GM12873 (cell line): ENCODE measurements around the gene LMAN1.

Experiments used
- TF ChIP-seq, protein P1 (sequence below): IDR thresholded peaks from 2 replicates; pipeline ENCODE4 v1.5.1; 2012; ENCODE audit warnings: low read depth, mild to moderate bottlenecking, moderate library complexity, low read length, control low read depth; ENCODE audit not compliant: insufficient read depth; ENCODE audit errors: missing control alignments

Gene LMAN1

GRCh38 chr18:59387687-59388565 lies 28.9 kb upstream of the LMAN1 start:
- TF ChIP-seq, protein P1, sequence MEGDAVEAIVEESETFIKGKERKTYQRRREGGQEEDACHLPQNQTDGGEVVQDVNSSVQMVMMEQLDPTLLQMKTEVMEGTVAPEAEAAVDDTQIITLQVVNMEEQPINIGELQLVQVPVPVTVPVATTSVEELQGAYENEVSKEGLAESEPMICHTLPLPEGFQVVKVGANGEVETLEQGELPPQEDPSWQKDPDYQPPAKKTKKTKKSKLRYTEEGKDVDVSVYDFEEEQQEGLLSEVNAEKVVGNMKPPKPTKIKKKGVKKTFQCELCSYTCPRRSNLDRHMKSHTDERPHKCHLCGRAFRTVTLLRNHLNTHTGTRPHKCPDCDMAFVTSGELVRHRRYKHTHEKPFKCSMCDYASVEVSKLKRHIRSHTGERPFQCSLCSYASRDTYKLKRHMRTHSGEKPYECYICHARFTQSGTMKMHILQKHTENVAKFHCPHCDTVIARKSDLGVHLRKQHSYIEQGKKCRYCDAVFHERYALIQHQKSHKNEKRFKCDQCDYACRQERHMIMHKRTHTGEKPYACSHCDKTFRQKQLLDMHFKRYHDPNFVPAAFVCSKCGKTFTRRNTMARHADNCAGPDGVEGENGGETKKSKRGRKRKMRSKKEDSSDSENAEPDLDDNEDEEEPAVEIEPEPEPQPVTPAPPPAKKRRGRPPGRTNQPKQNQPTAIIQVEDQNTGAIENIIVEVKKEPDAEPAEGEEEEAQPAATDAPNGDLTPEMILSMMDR, result no peak

DNA sequence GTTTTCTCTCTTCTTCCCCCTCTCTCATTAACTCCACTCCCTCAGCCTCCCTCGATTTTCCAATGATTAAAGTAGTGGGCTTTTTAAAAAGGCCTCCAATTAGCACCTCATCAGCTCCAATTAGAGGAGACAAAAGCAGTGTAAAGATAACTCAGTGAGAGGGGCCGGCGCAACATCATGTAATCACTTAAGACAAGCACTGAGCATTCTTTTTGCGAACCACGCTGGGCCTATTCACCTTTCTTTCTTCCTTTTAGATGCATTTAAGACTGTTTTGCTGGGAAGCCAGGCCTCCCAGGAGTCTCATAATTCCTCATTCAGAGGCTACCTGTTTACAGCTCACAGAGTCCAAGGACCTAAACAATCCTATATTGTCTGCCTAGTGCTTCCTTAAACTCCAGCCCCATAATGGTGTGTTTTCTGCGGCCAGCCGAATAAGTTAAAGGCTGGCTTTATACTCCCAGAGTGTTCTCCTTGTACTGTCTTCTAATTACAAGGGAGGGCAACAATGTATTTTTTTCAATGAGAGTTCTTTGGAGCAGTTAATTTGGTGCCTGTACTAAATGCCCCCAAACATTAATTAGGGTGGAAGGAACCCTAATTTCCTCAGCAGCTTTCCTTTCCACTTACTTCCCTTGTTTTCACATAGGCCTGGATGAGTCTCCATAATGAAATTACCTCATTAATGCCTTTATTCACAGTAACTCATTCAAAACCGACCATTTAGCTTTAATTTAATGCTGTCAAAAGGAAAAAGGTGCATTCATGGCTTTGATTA lies 28.0 kb upstream of the LMAN1 start:
- TF ChIP-seq, protein P1, result no peak

- TF ChIP-seq, protein P1, result no peak
These were observed 26.1 kb upstream of the LMAN1 start for GRCh38 chr18:59385191-59385590.

GRCh38 chr18:59383851-59384250 lies 24.8 kb upstream of the LMAN1 start:
- TF ChIP-seq, protein P1, result no peak

DNA sequence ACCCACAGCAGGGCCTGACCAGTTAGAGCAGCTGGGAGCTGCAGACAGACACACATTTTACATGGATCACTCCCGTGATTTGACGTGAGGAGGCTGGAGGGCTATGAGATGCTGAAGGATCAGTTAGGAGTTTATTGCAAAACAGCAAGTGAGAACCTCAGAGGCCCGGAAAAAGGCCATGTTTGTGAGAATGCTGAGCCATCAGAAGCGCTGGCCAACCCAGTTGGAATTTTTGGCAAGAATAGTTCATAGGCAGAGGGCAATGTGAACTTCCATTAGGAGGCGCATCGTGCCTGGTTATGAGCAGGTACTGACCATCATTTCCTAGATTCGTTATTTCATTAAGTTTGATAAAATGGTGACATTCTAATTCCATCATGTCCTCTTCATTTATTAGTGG lies 23.3 kb upstream of the LMAN1 start:
- TF ChIP-seq, protein P1, result no peak

GRCh38 chr18:59381949-59382348 lies 22.9 kb upstream of the LMAN1 start:
- TF ChIP-seq, protein P1, result no peak

DNA sequence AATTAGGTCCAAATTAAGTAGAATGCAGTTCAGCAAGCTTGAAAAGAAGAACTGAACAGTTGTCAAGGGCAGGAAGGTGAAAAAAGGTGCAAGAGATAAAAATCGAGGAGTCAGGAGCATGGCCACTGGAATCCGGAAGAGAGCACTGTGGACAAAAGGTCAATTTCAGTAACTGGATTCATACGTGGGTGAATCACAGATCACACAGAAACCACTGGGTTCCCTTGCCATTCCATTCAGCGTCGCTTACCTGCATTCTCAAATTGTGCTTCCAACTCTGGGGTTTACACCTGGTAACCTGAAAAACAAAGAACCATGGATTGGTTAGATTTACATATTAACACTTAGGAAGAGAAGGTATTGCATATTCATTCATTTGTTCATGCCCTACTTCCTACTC lies 21.6 kb upstream of the LMAN1 start:
- TF ChIP-seq, protein P1, result no peak
